GM12878 (cell line): Measurements from ENCODE around the gene LORICRIN.

Experiments used
- CHD1 ChIP-seq: IDR thresholded peaks from 2 replicates; pipeline ENCODE4 v1.6.1; 2012; ENCODE audit warnings: low read depth, low read length, improper control_type of control experiment
- CTCF ChIP-seq, 3 experiments: IDR thresholded peaks in 2 of 3; conservative IDR thresholded peaks in 1 of 3; 2 replicates each; pipeline ENCODE4 v1.5.1; 2011; ENCODE audit warnings: low read depth in 3 of 3, low read length in 3 of 3, mild to moderate bottlenecking in 3 of 3, control low read depth in 2 of 3, moderate library complexity in 2 of 3, inconsistent platforms in 1 of 3, mixed read lengths in 1 of 3; ENCODE audit not compliant: control insufficient read depth in 2 of 3, insufficient read depth in 1 of 3; ENCODE audit errors: extremely low read depth in 1 of 3
- E2F8 ChIP-seq: fragments of 450-650 bp; IDR thresholded peaks from 2 replicates; pipeline ENCODE4 v1.6.1; 2018; ENCODE audit warnings: mild to moderate bottlenecking, low read depth, moderate library complexity; ENCODE audit not compliant: partially characterized antibody
- EP300 ChIP-seq, 2 experiments: fragments of 150-350 bp in 1 of 2; IDR thresholded peaks; 2 replicates each; pipeline ENCODE4 v1.6.1; 2011 to 2012; ENCODE audit warnings: low read depth in 2 of 2, low read length in 2 of 2, borderline replicate concordance in 1 of 2, improper control_type of control experiment in 1 of 2, inconsistent platforms in 1 of 2; ENCODE audit not compliant: control insufficient read depth in 1 of 2
- JUNB ChIP-seq: IDR thresholded peaks from 2 replicates; pipeline ENCODE4 v1.6.1; 2016; ENCODE audit warnings: antibody characterized with exemption, mild to moderate bottlenecking
- RAD21 ChIP-seq: IDR thresholded peaks from 2 replicates; pipeline ENCODE4 v1.6.1; 2011; ENCODE audit warnings: mild to moderate bottlenecking, low read depth, low read length, moderate library complexity; ENCODE audit not compliant: insufficient read depth
- RCOR1 ChIP-seq: conservative IDR thresholded peaks from 2 replicates; pipeline ENCODE4 v1.6.1; 2012; ENCODE audit warnings: low read depth, low read length, improper control_type of control experiment
- TARDBP ChIP-seq: IDR thresholded peaks from 2 replicates; pipeline ENCODE4 v1.6.1; 2016; ENCODE audit warnings: borderline replicate concordance
- YBX1 ChIP-seq: fragments of 450-650 bp; IDR thresholded peaks from 2 replicates; pipeline ENCODE4 v1.6.1; 2016; ENCODE audit warnings: antibody characterized with exemption

GRCh38 chr1:153265457-153265856 lies 6.0 kb downstream of the LORICRIN start:
- TF ChIP-seq CTCF (IDR thresholded peaks at IDR 0.05 in 2 of 3, conservative IDR thresholded peaks at IDR 0.05 in 1 of 3; ENCODE audit: control insufficient read depth in 2 of 3, extremely low read depth in 1 of 3, insufficient read depth in 1 of 3, low read depth in 3 of 3, low read length in 3 of 3) (no peak), CHD1 (no peak), E2F8 (no peak), TARDBP (no peak), RCOR1 (no peak), EP300 (IDR thresholded peaks at IDR 0.05; ENCODE audit: borderline replicate concordance in 1 of 2, control insufficient read depth in 1 of 2, low read depth in 2 of 2, low read length in 2 of 2) (no peak), JUNB (no peak), RAD21 (no peak), YBX1 (no peak)
